Measurements from ENCODE around the gene SRGAP3.

Gene SRGAP3

DNA sequence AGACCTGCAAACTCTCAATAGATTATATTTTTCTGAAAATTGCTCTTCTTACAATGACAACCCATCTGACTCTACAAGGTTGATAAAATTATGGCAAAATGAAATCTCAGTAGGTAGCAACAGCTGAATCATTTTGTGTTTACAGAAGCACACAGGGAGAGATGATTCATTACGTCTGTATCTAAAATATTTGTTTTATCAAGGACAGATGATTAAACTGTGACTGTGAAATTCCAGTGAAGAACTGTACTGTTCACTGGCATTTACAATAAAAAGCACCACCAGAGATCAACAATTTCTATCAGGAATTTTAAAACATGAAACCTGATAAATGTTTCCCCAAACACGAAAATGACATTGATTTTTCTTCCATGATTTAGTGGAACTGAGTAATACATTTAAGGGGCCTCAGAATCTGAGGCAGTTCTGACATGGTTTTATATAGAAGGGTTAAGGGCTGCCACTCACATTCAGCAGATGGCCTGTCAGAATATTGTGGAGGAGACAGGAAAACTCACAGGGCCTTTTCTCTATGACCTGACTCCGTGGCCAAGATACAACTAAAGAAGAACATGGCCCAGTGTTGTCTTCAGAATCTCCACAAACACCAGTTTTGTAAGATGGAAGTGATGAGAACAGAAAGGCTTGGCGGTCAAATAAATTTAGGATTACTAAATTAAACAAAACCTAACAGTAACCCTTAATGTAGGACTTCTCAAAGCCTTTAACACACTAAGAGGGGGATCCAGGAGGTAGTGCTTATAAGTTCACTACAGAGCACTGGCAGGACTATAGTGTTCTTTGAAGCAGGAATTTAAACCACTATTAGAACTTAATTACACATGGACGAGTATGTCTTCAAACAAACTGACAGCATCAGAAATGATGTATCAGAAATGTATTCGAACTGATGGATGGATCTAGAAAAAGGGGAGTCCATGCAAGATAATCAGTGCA is 312.1 kb downstream of the SRGAP3 start:
- H3K27ac ChIP-seq: no peak overlapping the region

DNA sequence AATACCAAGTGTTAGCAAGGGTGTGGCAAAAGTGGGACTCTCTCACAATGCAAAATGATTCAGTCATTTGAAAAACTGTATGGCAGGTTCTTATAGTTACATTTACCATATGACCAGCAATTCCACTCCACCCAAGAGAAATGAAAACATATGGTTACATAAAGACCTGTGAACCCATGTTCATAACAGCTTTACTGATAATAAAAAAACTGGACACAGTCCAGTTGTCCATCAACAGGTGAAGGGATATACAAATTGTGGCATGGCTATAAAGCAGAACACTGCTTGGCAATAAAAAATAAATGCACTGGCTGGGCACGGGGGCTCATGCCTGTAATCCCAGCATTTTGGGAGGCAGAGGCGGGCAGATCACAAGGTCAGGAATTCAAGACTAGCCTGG is 316.9 kb downstream of the SRGAP3 start:
- H3K27ac ChIP-seq: no peak overlapping the region
- TF ChIP-seq, protein P1, sequence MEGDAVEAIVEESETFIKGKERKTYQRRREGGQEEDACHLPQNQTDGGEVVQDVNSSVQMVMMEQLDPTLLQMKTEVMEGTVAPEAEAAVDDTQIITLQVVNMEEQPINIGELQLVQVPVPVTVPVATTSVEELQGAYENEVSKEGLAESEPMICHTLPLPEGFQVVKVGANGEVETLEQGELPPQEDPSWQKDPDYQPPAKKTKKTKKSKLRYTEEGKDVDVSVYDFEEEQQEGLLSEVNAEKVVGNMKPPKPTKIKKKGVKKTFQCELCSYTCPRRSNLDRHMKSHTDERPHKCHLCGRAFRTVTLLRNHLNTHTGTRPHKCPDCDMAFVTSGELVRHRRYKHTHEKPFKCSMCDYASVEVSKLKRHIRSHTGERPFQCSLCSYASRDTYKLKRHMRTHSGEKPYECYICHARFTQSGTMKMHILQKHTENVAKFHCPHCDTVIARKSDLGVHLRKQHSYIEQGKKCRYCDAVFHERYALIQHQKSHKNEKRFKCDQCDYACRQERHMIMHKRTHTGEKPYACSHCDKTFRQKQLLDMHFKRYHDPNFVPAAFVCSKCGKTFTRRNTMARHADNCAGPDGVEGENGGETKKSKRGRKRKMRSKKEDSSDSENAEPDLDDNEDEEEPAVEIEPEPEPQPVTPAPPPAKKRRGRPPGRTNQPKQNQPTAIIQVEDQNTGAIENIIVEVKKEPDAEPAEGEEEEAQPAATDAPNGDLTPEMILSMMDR (conservative IDR thresholded peaks at IDR 0.05): no peak
- no peak for TF ChIP-seq ZFX (IDR thresholded peaks at IDR 0.05)

More for the DNA sequence above, 312.1 kb downstream of the SRGAP3 start:
- no peak for TF ChIP-seq ZFX (IDR thresholded peaks at IDR 0.05)
- TF ChIP-seq, protein P1 (conservative IDR thresholded peaks at IDR 0.05): no peak

DNA sequence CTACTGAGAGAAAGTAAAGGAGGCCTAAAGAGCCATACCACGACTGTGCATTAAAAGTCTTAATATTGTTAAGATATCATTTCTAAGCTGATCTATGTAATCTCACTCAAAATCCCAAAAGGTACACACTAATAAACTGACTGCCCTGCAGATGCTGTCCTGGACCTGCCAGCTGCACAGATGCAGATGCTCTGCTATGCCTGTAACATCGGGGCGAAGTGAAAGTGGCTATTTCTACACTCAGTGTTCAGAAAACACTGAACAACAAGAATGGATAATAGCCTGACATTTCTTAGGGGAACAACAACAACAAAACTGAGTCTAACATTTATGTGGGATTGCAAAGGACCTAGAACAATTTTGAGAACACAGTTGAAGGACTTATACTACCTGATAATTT is 318.1 kb downstream of the SRGAP3 start:
- TF ChIP-seq ZFX (IDR thresholded peaks at IDR 0.05): no peak
- TF ChIP-seq, protein P1 (conservative IDR thresholded peaks at IDR 0.05): no peak
- no peak overlapping the region for H3K27ac ChIP-seq

All from C4-2B (cell line).